SU-DHL-6 (cell line): Measurements from ENCODE around the gene RPS6KC1.
A peak's percentile ranks its signal among the peaks of the same experiment; 100 is the strongest.

Experiments
- H2AFZ ChIP-seq: fragments of 200-600 bp; sonication (generic); 2 replicates; pipeline ENCODE4 v1.6.1; 2014; ENCODE audit warnings: low read depth, mild to moderate bottlenecking, moderate library complexity, mixed read lengths, antibody characterized with exemption, low read length; ENCODE audit not compliant: severe bottlenecking
- H3F3A ChIP-seq: fragments of 200-600 bp; shearing (Covaris generic); 2 replicates; pipeline ENCODE4 v1.6.0; 2016; ENCODE audit warnings: antibody characterized with exemption, mild to moderate bottlenecking; ENCODE audit not compliant: insufficient read depth
- H3K27ac ChIP-seq: fragments of 200-600 bp; sonication (generic); 2 replicates; pipeline ENCODE4 v1.5.1; 2016; ENCODE audit warnings: low read depth, mild to moderate bottlenecking, low read length, moderate library complexity, mixed read lengths
- H3K27me3 ChIP-seq: fragments of 200-600 bp; sonication (generic), shearing (Covaris generic); 2 replicates; pipeline ENCODE4 v1.6.0; 2014; ENCODE audit warnings: mild to moderate bottlenecking, low read length
- H3K36me3 ChIP-seq: fragments of 200-600 bp; sonication (generic); 2 replicates; pipeline ENCODE4 v1.6.1; 2014; ENCODE audit warnings: mild to moderate bottlenecking, low read length, mixed read lengths
- H3K4me2 ChIP-seq: fragments of 300-600, 200-600 bp; shearing (Covaris generic), sonication (generic); 2 replicates; pipeline ENCODE4 v1.6.0; 2014; ENCODE audit warnings: low read length, low read depth, mild to moderate bottlenecking; ENCODE audit not compliant: poor library complexity, severe bottlenecking
- H3K4me3 ChIP-seq: fragments of 200-600 bp; sonication (generic); 2 replicates; pipeline ENCODE4 v1.5.1; 2014; ENCODE audit warnings: antibody characterized with exemption, low read length, mild to moderate bottlenecking, mixed read lengths; ENCODE audit not compliant: insufficient read depth, poor library complexity, severe bottlenecking
- H3K79me2 ChIP-seq: fragments of 200-600 bp; sonication (generic); 2 replicates; pipeline ENCODE4 v1.6.1; 2014; ENCODE audit warnings: mild to moderate bottlenecking, low read length, moderate library complexity; ENCODE audit not compliant: insufficient read depth
- H3K9ac ChIP-seq: fragments of 200-600 bp; sonication (generic); 2 replicates; pipeline ENCODE4 v1.7.0; 2014; ENCODE audit warnings: mild to moderate bottlenecking, low read length
- H3K9me2 ChIP-seq: fragments of 200-600 bp; sonication (generic); replicated peaks from 2 replicates; pipeline ENCODE4 v1.6.1; 2014; ENCODE audit warnings: low read length; ENCODE audit not compliant: insufficient read depth
- H3K9me3 ChIP-seq: fragments of 200-600 bp; sonication (generic); 2 replicates; pipeline ENCODE4 v1.6.1; 2014; ENCODE audit warnings: low read length, mixed read lengths; ENCODE audit not compliant: insufficient read depth
- H4K20me1 ChIP-seq: fragments of 200-600 bp; sonication (generic); 2 replicates; pipeline ENCODE4 v1.6.1; 2014; ENCODE audit warnings: low read depth, mild to moderate bottlenecking, antibody characterized with exemption, low read length, moderate library complexity, mixed read lengths
- CTCF ChIP-seq: fragments of 200-600 bp; sonication (generic); IDR thresholded peaks from one replicate; pipeline ENCODE4 v1.5.1; 2017; ENCODE audit warnings: antibody characterized with exemption, mild to moderate bottlenecking, low read length, moderate library complexity; ENCODE audit not compliant: insufficient read depth, poor library complexity, severe bottlenecking
- EZH2phosphoT487 ChIP-seq: fragments of 200-600 bp; sonication (generic), shearing (Covaris generic); conservative IDR thresholded peaks from 2 replicates; pipeline ENCODE4 v1.6.1; 2018; ENCODE audit warnings: mild to moderate bottlenecking, antibody characterized with exemption, low read length, moderate library complexity, mixed read lengths

RPS6KC1 gene

GRCh38 chr1:213051127-213051880, at the start of gene RPS6KC1:
Gene RPS6KC1 (plus strand): TSS chr1:213051241. CDS start chr1:213051405, 164 bp downstream.
- no peaks in the 10 kb centered on the region for H3K9me3 ChIP-seq
- no peaks in the 10 kb centered on the region for H4K20me1 ChIP-seq
- H3K9ac ChIP-seq, result peak within 1 kb of the TSS; percentile 72
- H3K27ac ChIP-seq, result no peak within 1 kb of the TSS
- no peaks in the 10 kb centered on the region for H3K9me2 ChIP-seq
- H3K79me2 ChIP-seq, result peaks cover 24% of the 10 kb centered on the region
- TF ChIP-seq CTCF, result no peak
- no peak for TF ChIP-seq EZH2phosphoT487
- peak within 1 kb of the TSS; percentile 97 for H2AFZ ChIP-seq
- H3K4me3 ChIP-seq, result peak within 1 kb of the TSS; percentile 83
- H3F3A ChIP-seq, result no peaks in the 10 kb centered on the region
- no peaks in the 10 kb centered on the region; the same call in 1 of the 2 replicates for H3K36me3 ChIP-seq
- H3K27me3 ChIP-seq, result no peaks in the 10 kb centered on the region
- peak within 1 kb of the TSS; percentile 96 for H3K4me2 ChIP-seq

GRCh38 chr1:213003256-213003655, 47.8 kb upstream of the RPS6KC1 start:
- Histone ChIP-seq H3K9ac (no peak overlapping the region), H2AFZ (no peak overlapping the region), H3K4me3 (no peak overlapping the region), H3K4me2 (no peak overlapping the region), H3K9me3 (no peaks in the 10 kb centered on the region), H3K36me3 (peaks cover 15% of the 10 kb centered on the region; the same call in 1 of the 2 replicates), H3F3A (no peaks in the 10 kb centered on the region), H3K79me2 (no peaks in the 10 kb centered on the region), H4K20me1 (no peaks in the 10 kb centered on the region), H3K27me3 (no peaks in the 10 kb centered on the region), H3K9me2 (no peaks in the 10 kb centered on the region), H3K27ac (no peak overlapping the region)
- TF ChIP-seq CTCF, result no peak
- no peak for TF ChIP-seq EZH2phosphoT487

GRCh38 chr1:213008564-213008963, 42.5 kb upstream of the RPS6KC1 start:
- H3K36me3 ChIP-seq, result peaks cover 20% of the 10 kb centered on the region
- no peaks in the 10 kb centered on the region for H3K9me2 ChIP-seq
- H3K4me3 ChIP-seq, result no peak overlapping the region
- H3K27ac ChIP-seq, result no peak overlapping the region
- H2AFZ ChIP-seq, result no peak overlapping the region
- 0 out of 2 replicates have a peak, but pooled peaks cover 6% of the 10 kb centered on the region for H3F3A ChIP-seq
- H3K9me3 ChIP-seq, result no peaks in the 10 kb centered on the region
- TF ChIP-seq CTCF, result no peak
- no peak for TF ChIP-seq EZH2phosphoT487
- no peaks in the 10 kb centered on the region for H3K27me3 ChIP-seq
- no peak overlapping the region for H3K4me2 ChIP-seq
- H3K9ac ChIP-seq, result no peak overlapping the region
- peaks cover 16% of the 10 kb centered on the region for H3K79me2 ChIP-seq
- H4K20me1 ChIP-seq, result no peaks in the 10 kb centered on the region
